Activated naive CD4-positive, alpha-beta T cell treated with anti-CD3 and anti-CD28 coated beads for 36 hours (primary cell): ENCODE measurements around the gene CLSTN1. TPM values are rescaled to one million over a fixed set of nuclear protein-coding genes. Genes with fewer than 3 reads are reported as not detected.

Source experiments
- CTCF ChIA-PET: fragments of 350-600 bp; sonication (Branson Sonifier 250); formaldehyde crosslinking; loops from one replicate; lab custom pipeline; 2021; ENCODE audit warnings: antibody characterized with exemption; lab: Charles Lee
- DNase-seq: peaks from one replicate; pipeline ENCODE4 v3.0.0-alpha.2; 2020
- H3K27ac Mint-ChIP-seq: one replicate; pipeline ENCODE4 v1.8.0; 2021; ENCODE audit warnings: mild to moderate bottlenecking, mixed read lengths
- H3K27me3 Mint-ChIP-seq: one replicate; pipeline ENCODE4 v1.8.0; 2021; ENCODE audit warnings: low read depth, mixed read lengths
- H3K36me3 Mint-ChIP-seq: one replicate; pipeline ENCODE4 v1.8.0; 2021; ENCODE audit warnings: low read depth, mixed read lengths
- H3K4me1 Mint-ChIP-seq: one replicate; pipeline ENCODE4 v1.8.0; 2021; ENCODE audit warnings: low read depth, mixed read lengths
- H3K4me3 Mint-ChIP-seq: one replicate; pipeline ENCODE4 v1.8.0; 2021; ENCODE audit warnings: mild to moderate bottlenecking, moderate library complexity, mixed read lengths
- H3K9me3 Mint-ChIP-seq: one replicate; pipeline ENCODE4 v1.8.0; 2021; ENCODE audit warnings: mixed read lengths
- intact Hi-C: fragments of 100-400 bp; cut with micrococcal nuclease; formaldehyde crosslinking; loops from one replicate; pipeline ENCODE4 v1.15.1; 2023
- total RNA-seq, 2 experiments: library from RNA; stranded (reverse); gene quantifications; one replicate each; pipeline ENCODE4 v1.2.3, GENCODE V29; 2021

The CLSTN1 gene
- total RNA-seq, 2 experiments from 2014 or later = 24.0 to 24.9 TPM

DNA sequence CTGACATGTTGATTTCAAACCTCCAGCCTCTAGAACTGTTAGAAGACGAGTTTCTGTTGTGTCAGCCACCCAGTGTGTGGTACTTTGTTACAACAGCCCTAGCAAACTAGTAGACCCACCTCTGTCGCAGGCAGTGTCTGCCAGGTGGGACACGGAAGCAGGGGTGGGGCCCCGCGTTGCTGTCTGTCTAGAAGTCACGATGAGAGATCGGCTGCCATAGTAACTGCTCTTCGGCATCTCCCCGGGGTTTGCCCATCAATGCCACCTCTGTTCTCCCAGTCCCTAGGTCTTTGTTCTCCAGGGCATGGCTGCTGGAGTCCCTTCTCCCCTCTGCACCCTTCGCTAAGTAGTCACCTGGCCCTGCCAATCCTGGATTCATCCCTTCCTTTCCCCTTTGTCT, 15.2 kb upstream of the CLSTN1 start:
- Mint-ChIP-seq H3K4me1 (no peaks in the 10 kb centered on the region), H3K27me3 (no peaks in the 10 kb centered on the region), H3K9me3 (no peaks in the 10 kb centered on the region), H3K36me3 (no peaks in the 10 kb centered on the region), H3K4me3 (no peak overlapping the region), H3K27ac (no peak overlapping the region)
- DNase-seq = no peak
- intact Hi-C loops = no loop called here
- CTCF ChIA-PET = no interaction called here

DNA sequence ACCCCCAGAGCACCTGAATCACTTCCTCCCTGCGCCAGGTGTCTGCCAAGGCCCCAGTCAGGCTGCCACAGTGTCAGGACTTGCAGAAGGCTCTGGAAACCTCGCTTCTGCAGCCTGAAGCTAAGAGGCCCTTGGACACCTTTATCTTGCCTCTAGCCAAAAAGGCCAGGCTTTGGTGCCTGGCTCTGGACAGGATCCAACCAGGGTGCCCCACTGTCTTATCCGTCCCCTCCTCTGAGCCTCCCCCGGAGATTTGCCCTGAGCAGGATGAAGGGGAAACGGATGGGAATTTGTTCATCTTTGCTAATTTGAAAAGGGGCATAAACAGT, 12.8 kb upstream of the CLSTN1 start:
- no peak overlapping the region for H3K27ac Mint-ChIP-seq
- H3K4me1 Mint-ChIP-seq = no peaks in the 10 kb centered on the region
- H3K36me3 Mint-ChIP-seq = no peaks in the 10 kb centered on the region
- intact Hi-C loops = no loop called here
- no peak for DNase-seq
- H3K27me3 Mint-ChIP-seq = no peaks in the 10 kb centered on the region
- CTCF ChIA-PET = no interaction called here
- H3K4me3 Mint-ChIP-seq = no peak overlapping the region
- no peaks in the 10 kb centered on the region for H3K9me3 Mint-ChIP-seq

DNA sequence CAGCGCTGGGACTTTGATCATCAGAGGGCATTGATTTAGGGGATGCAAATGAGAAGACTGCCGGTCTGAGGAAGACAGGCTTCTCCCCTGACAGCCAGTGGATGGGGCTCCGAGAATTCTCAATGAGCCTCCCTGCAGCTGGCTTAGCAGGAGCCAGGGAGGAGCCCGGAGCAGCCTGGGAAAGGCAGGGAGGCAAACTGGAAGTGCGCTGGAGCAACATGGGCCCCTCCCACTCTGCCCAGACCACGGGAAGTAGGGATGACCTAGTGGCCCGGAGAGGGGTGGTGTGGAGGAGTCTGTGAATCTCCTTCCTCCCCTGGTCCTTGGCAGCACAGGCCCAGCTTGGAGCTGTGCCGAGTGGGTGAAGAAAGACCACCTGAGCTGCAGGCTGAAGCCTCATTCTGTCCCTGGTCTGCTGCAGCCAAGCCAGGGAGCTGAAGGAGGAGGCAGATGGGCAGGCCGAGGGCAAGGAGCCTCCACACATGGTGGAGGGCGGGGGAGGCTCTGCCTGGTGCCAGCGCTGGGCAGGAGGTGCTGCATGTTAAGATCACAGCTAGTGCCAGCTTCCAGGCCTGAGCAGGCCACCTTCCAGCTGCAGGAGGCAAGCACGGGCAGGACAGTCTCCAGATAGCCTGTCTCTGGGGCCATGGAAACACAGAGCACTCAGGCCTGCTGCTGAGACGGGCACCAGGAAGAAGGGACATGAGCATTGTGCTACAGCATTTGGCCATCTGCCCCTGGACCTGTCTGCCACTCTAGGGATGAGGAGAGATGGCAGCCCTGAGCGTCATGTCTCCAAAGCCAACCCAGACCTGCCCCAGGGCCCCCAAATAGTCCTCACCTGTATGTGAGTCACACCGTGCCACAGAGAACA, 12.2 kb upstream of the CLSTN1 start:
- Mint-ChIP-seq H3K9me3 (no peaks in the 10 kb centered on the region), H3K27ac (no peak overlapping the region), H3K4me1 (no peaks in the 10 kb centered on the region), H3K4me3 (no peak overlapping the region), H3K36me3 (no peaks in the 10 kb centered on the region), H3K27me3 (no peaks in the 10 kb centered on the region)
- no peak for DNase-seq
- CTCF ChIA-PET = no interaction called here
- intact Hi-C loops = no loop called here

DNA sequence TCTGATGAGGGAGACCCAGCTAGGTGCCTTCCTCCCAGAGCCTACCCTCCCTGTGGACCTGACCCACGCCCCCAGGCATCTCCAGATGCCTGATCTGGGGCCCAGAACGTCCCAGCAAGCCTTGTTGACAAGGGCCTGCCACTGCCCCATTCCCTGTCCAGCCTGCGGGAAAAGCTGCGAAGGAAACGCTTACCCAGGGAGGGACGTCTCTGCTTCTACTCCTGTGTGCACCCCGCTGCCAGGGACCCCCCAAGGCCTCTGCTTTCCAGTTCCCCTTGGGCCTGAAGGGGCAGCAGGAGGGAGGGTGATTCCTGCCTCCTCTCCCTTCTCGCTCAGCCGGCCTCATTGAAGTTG, 11.6 kb upstream of the CLSTN1 start:
- Mint-ChIP-seq H3K4me1 (no peaks in the 10 kb centered on the region), H3K27me3 (no peaks in the 10 kb centered on the region), H3K4me3 (no peak overlapping the region), H3K36me3 (no peaks in the 10 kb centered on the region), H3K9me3 (no peaks in the 10 kb centered on the region), H3K27ac (no peak overlapping the region)
- no peak for DNase-seq
- intact Hi-C loops = no loop called here
- CTCF ChIA-PET = no interaction called here

DNA sequence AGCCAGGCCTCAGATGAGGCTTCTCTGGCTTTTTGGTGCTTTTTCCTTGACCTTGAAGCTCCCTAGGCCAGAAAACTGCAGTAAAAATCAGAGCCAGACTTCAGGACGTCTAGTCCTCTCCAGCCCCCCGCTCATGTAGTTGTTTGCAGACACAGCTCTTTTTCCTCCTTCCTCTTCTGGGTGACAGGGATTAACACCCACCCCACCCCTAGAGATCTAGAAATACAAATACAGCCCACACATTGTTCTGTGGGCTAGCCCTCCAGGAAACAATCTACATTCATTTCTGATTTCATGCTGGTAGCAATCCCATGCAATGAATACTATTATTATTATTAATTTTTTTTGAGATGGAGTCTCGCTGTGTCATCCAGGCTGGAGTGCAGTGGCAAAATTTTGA, 9.9 kb upstream of the CLSTN1 start:
- intact Hi-C loops = no loop called here
- H3K4me3 Mint-ChIP-seq = no peak overlapping the region
- CTCF ChIA-PET = interaction anchor here (0.6 kb wide), 1 partner anchor 41 kb away, joined by 4 read pairs; no protein-coding TSS in a partner anchor
- H3K27ac Mint-ChIP-seq = no peak overlapping the region
- no peaks in the 10 kb centered on the region for H3K4me1 Mint-ChIP-seq
- no peaks in the 10 kb centered on the region for H3K9me3 Mint-ChIP-seq
- no peaks in the 10 kb centered on the region for H3K27me3 Mint-ChIP-seq
- no peaks in the 10 kb centered on the region for H3K36me3 Mint-ChIP-seq
- no peak for DNase-seq

- no peaks in the 10 kb centered on the region for H3K9me3 Mint-ChIP-seq
- H3K4me3 Mint-ChIP-seq = no peak overlapping the region
- H3K27me3 Mint-ChIP-seq = peaks cover 14% of the 10 kb centered on the region
- peak; percentile 25 for DNase-seq
- H3K27ac Mint-ChIP-seq = no peak overlapping the region
- H3K36me3 Mint-ChIP-seq = no peaks in the 10 kb centered on the region
- CTCF ChIA-PET = interaction anchor here (0.7 kb wide), 1 partner anchor 518 kb away, joined by 3 read pairs; no protein-coding TSS in a partner anchor
- intact Hi-C loops = loop anchor here (5.0 kb wide), 1 partner anchor 40 kb away; no protein-coding TSS in a partner anchor
- H3K4me1 Mint-ChIP-seq = peaks cover 23% of the 10 kb centered on the region
These were observed 3.9 kb upstream of the CLSTN1 start for GRCh38 chr1:9827558-9828185.

DNA sequence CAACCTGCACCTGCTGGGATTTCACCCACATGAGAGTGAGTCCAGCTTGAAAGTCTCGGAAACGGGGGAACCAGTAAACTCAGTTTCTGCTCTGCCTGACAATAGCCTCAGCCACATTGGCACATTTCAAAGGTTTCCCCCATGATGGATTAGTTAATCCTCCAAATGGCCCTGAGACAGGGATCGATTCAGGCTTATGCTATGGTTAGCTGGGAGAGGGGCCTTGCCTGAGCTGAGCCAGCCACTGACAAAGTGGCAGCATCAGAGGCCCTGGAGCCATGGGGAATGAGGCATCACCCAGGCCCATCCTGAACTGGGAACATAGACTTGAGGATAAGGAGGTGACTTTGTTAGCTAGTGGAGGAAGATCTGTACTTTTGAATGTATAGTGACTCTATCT, 2.9 kb upstream of the CLSTN1 start:
- H3K4me1 Mint-ChIP-seq = peaks cover 33% of the 10 kb centered on the region
- peaks cover 14% of the 10 kb centered on the region for H3K27me3 Mint-ChIP-seq
- no peak overlapping the region for H3K4me3 Mint-ChIP-seq
- intact Hi-C loops = loop anchor here (1.0 to 5.0 kb wide), 2 partner anchors 41 to 238 kb away; partner anchors contain the start of gene TMEM201
- H3K9me3 Mint-ChIP-seq = no peaks in the 10 kb centered on the region
- CTCF ChIA-PET = interaction anchor here (0.5 to 1.5 kb wide), 4 partner anchors 36 to 73 kb away, joined by 3 to 8 read pairs (median 4); no protein-coding TSS in a partner anchor
- no peak for DNase-seq
- no peaks in the 10 kb centered on the region for H3K36me3 Mint-ChIP-seq
- no peak overlapping the region for H3K27ac Mint-ChIP-seq

DNA sequence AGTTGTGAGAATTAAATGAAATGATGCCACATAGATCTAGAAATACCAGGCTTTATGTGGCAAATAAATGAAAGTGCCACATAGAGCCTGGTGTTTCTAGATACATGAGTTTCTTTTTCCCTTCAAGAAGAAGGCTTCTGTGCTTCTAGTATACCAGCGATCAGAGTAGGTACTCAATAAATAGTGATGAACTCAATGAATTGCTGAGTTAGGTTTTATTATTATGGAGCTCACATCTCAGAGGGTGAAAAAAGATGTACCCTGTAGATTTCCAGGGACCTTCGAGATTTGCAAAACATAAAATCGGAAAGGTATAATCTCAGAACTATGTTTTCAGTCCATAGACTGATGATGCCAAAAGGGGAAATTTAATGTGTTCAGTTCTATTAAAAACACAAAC, 2.3 kb upstream of the CLSTN1 start:
- H3K27me3 Mint-ChIP-seq = peaks cover 14% of the 10 kb centered on the region
- no peaks in the 10 kb centered on the region for H3K36me3 Mint-ChIP-seq
- intact Hi-C loops = loop anchor here (1.0 to 5.0 kb wide), 2 partner anchors 41 to 238 kb away; partner anchors contain the start of gene TMEM201
- H3K9me3 Mint-ChIP-seq = no peaks in the 10 kb centered on the region
- CTCF ChIA-PET = interaction anchor here (0.6 to 1.5 kb wide), 7 partner anchors 34 to 74 kb away, joined by 3 to 8 read pairs (median 3); no protein-coding TSS in a partner anchor
- no peak overlapping the region for H3K27ac Mint-ChIP-seq
- H3K4me1 Mint-ChIP-seq = peaks cover 34% of the 10 kb centered on the region
- no peak for DNase-seq
- no peak overlapping the region for H3K4me3 Mint-ChIP-seq

DNA sequence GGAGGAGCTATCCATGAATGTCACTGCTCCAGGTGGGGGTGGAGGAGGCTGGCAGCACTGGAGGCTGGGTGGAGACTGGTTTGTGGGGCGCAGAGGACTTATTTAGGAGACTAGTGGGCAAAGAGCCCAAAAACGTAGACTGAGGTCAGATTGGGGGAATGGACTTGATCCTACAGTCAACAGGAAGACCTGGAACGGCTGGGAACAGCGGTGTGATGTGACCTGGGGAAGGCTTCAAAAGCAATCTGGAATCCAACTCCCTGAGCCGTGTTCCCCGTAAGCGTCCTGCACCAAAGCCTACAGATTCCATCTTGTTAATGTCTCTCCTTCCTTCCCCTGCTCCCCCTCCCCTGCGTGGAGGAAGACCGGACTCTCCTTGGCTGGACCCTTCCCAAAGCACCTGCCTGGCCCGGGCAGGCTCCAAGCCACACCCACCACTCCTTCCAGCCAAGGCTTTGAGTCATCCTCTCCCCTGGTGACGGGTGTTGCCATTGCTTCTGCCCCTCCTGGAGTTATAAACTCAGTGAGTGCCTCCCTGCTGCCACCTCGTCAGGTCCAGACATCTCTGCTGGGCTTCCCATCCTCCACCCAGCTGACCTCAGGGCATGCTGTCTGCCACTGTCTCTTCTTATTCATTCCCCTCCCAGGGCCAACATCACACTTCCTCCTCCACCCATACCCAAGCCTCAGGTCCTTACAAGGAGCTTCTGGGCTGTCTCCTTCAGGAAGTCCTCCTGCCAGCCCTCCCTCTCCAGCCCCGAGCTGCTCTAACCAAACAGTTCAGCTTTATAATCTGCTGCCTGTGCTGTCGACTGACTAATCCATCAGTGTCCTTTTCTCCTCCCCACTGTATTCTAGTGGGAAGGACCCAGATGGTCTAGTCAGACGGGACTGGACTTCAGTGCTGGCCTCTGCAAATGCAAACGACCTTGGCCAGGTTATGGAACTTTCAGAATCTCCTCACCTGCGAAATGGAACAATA, 1.6 kb upstream of the CLSTN1 start:
- H3K4me1 Mint-ChIP-seq = peaks cover 37% of the 10 kb centered on the region
- H3K4me3 Mint-ChIP-seq = peak overlapping the region; percentile 64
- CTCF ChIA-PET = interaction anchor here (0.6 to 1.5 kb wide), 6 partner anchors 33 to 75 kb away, joined by 3 to 8 read pairs (median 3); no protein-coding TSS in a partner anchor
- no peak overlapping the region for H3K27ac Mint-ChIP-seq
- H3K27me3 Mint-ChIP-seq = peaks cover 14% of the 10 kb centered on the region
- H3K36me3 Mint-ChIP-seq = no peaks in the 10 kb centered on the region
- no peaks in the 10 kb centered on the region for H3K9me3 Mint-ChIP-seq
- DNase-seq = peak; percentile 60
- intact Hi-C loops = loop anchor here (1.0 to 5.0 kb wide), 4 partner anchors 42 to 237 kb away; partner anchors contain the start of gene TMEM201

DNA sequence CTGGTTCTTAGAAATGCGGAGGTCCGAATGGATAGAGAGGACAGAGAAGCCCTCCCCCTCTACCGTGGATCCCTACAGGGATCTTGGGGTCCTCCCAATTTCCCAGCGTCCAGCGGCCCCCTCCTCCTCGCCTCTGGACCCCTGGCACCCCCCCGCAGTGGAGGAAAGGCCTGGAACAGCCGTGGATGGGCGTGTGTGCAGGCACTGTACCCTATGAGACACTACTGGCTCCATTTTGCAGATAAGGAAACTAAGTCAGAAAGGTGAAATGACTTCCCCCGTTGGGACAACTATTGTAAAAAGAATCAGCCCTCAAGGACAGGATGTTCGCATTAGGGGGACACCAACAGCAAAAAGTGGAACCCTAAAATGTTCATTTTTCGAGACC, 931 bp upstream of the CLSTN1 start:
- H3K27ac Mint-ChIP-seq = no peak overlapping the region
- H3K27me3 Mint-ChIP-seq = peaks cover 14% of the 10 kb centered on the region
- CTCF ChIA-PET = no interaction called here
- H3K4me3 Mint-ChIP-seq = peak overlapping the region; percentile 64
- intact Hi-C loops = loop anchor here (2.0 to 5.0 kb wide), 3 partner anchors 43 to 168 kb away; no protein-coding TSS in a partner anchor
- no peaks in the 10 kb centered on the region for H3K9me3 Mint-ChIP-seq
- no peak for DNase-seq
- no peaks in the 10 kb centered on the region for H3K36me3 Mint-ChIP-seq
- H3K4me1 Mint-ChIP-seq = peaks cover 41% of the 10 kb centered on the region

GRCh38 chr1:9823693-9823942, 147 bp downstream of the CLSTN1 start:
- CTCF ChIA-PET = no interaction called here
- H3K27ac Mint-ChIP-seq = no peak overlapping the region
- no peak for DNase-seq
- H3K27me3 Mint-ChIP-seq = peaks cover 14% of the 10 kb centered on the region
- H3K36me3 Mint-ChIP-seq = no peaks in the 10 kb centered on the region
- H3K4me1 Mint-ChIP-seq = peaks cover 41% of the 10 kb centered on the region
- H3K9me3 Mint-ChIP-seq = no peaks in the 10 kb centered on the region
- H3K4me3 Mint-ChIP-seq = peak overlapping the region; percentile 54
- intact Hi-C loops = loop anchor here (1.0 kb wide), 2 partner anchors 36 to 196 kb away; no protein-coding TSS in a partner anchor
